HG03520 (cell line): ENCODE measurements around the gene CCDC9B.

Source experiments
- ATAC-seq: cut with Tn5 transposase; IDR thresholded peaks from one replicate; pipeline ENCODE4 v1.9.1; 2021; ENCODE audit warnings: mild to moderate bottlenecking, moderate library complexity; ENCODE audit not compliant: unreplicated experiment

The CCDC9B gene

DNA sequence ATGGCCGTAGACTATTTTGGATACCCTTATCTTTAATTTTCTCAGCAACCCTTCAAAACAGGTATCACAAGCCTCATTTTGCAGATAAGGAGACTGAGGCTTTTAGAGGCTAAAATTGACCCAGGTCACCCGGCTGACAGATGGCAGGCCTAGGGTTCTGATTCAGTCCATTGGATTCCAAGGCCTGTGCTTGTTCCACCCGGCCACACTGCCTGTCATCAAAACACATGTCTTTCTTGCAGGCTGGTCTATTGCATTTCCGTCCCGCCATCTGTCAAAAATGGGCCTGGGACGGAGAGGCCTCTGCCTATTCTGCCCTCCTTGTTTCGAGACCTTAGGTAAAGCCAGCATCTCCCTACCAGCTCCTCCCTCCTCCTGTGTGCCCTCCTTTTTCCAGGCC, 9.1 kb downstream of the CCDC9B start:
- ATAC-seq = no peak

DNA sequence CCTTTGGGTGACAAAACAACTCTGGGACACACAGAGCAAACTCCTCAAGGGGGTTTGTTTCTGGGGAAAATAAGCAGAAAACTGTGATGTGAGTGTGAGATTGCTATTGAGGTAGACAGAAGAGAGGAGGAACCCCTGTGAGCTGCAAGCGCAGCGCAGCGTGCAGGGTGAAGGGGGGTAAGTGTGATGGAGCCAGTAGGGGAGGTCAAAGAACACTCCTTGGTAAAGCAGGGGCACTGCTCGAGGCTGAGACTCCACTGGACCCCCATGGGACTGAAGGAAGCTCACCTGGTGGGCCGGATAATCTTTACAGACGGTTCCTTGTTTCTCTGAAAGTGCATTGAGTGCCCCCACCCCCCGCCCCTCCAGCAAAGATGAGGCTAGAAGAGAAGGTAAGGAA, 9.7 kb downstream of the CCDC9B start:
- no peak for ATAC-seq

DNA sequence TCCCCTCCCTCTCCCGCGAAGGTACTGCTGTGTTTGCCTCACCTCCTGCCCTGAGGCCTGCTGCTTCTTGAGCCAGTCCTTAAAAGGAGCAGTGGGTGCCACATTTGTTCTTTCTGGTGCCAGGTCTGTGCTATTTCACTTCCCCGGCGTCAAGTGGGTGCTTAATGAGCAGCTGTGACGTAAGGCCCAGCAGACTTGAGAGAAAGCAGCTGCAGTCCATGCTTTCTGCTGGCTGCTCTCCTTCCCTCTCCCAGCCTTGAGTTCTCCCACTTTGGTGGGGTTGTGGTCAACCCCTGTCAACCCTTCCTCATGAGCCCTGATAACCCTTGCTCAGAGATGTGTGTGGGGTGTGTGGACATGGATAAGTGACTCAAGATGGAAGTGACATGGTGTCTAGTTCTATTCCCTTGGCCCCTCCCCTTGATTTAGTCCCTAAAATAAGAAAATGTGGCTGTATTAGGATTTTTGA, 10.3 kb downstream of the CCDC9B start:
- no peak for ATAC-seq

DNA sequence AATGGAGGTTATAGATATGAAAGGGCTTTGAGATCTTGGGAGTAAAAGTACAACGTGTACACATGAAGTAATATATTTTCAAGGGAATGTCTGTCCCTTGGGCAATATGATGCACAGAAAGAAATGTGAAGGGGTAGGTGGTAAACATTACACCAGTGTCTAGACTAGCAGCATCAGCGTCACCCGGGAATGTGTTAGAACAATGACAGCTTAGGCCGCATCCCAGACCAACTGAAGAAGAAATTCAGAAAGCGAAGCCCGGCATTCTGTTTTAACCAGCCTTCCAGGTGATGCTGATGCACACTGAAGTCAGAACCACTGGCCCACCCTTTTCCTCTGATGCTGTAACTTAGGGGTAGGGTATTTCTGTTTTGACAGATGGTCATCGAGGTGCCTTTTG, 10.9 kb downstream of the CCDC9B start:
- no peak for ATAC-seq

DNA sequence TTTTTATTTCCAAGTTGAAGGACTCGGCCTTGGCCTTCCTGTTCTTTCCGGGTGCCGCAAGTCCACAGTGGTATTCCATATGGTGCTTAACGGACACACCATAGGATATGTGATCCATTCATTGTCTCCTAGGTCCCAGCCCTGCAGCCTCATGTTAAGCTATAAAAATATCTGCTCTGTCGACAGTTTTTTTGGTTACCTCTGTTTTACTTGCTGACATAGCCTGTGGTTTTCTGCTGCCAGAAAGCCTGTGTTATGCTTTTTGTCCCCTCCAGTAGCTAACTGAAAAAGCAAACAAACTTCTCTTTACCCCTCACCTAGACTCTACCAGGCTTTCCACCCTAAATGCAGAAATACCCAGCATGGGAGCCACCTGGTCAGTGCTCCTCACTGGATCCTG, 12.0 kb downstream of the CCDC9B start:
- no peak for ATAC-seq

DNA sequence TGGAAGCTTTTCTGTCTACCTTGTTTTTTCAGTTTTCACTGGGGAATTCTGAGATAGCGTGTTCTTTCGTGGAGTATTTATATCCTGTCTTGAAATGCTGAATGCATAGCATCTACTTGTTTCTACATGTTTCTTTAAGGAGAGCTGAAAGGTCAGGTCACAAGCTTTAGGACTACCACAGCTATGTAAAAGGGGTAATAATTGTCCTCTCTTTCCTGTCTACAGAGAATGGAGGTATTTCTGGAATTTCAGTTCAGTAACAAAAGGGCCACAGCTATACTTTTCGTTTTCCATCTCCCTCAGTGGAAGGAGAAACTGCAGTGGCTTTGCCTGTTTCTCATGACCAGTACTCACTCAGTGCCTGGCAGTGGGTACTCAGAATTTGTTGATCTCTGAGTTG, 12.6 kb downstream of the CCDC9B start:
- ATAC-seq = no peak

DNA sequence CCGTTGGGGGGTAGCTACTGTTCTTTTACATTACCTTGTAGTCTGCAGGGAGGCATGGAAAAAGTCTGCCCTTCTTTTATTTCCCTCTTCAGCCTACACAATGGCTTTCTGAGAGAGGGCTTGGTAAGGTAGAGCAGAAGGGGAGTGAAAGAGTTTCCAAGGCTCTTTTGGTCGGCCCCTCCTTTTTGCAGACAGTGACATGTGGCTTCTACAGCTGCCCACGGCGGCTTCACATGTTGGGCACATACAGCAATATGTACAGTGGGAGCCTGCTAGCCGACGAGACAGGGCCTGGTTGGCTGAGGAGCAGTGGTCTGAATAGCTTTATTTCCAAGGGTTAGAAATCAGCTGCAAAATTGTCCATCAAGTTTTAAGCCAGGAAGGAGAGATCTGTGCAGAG, 13.3 kb downstream of the CCDC9B start:
- ATAC-seq = no peak

DNA sequence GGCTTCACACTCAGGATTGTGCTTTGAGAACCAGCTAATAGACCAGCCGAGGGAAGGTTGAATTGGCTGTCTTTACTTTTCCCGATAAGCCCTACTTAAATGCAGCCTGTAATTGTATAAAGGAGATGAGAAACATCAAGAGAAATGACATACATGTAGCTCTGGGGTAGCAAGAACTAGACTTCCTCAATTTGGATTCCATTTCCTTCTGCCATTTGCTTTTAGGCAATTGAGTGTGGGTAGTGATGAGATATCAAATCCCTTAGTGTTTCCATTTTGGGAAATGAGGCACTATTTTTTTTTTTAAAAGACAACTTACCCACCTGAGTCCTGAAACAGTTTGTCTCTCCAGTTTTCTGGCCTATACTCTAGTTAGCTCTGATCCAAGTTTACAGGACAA, 15.0 kb downstream of the CCDC9B start:
- no peak for ATAC-seq

DNA sequence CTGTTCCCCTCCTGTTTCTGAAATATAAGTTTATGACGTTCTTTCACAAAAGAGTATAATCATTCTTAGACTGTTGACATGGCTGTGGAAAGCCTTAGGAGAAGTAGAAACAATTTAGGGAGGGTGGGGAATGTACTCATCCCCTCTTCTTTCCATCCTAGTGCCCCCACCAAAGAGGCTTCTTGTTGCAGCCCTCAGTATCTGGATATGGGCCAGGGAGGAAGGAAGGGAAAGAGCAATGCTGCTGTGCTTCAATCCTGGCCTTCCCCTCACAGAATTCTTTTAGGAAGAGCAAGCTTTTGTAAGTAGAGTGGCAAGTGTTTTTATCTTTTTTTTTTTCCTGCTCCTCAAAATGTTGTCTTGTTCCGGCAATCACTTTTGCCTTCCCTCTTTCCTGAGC, 15.6 kb downstream of the CCDC9B start:
- no peak for ATAC-seq

DNA sequence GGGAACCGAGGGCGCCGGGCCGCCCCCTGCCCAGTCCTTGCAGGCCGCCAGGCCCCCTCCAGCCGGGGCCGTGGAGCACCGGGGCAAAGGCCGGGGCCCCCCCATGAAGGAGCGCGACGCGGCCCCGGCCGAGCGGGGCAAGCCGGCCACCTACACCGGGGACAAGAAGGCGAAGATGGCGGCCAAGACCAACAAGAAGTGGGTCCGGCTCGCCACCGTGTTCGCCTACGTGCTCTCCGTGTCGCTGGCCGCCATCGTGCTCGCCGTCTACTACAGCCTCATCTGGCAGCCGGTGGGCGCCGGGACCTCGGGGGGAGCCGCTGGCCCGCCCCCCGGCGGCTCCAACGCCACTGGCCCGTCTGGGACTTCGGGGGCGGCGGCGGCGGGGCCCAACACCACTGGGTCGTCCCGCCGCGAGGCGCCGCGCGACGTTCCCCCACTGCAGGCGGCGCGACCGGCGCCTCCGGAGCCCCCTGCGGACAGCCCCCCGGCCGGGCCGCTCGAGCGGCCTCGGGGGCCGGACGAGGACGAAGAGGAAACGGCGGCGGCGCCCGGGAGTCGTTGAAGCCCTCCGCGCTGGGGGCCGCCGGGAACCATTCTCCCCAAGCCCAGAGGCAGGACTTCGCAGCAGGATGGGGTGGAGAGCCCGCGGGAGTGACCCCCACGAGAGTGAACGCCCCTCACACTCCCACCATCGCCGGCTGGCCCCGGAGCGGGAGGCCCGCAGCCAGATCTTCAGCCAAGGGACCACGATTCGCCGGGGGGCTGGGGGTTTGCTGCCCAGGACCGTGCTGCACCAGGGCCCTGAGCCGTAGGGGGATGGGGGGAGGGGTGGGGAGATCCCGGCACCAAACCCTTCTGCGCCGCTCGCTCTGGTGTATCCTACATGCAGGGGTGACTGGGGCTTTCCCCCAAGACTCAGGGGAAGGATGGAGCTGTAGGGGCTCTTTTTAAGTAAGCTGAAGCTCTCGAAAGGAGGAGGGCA, 16.5 kb downstream of the CCDC9B start:
- peak; percentile 8 for ATAC-seq

DNA sequence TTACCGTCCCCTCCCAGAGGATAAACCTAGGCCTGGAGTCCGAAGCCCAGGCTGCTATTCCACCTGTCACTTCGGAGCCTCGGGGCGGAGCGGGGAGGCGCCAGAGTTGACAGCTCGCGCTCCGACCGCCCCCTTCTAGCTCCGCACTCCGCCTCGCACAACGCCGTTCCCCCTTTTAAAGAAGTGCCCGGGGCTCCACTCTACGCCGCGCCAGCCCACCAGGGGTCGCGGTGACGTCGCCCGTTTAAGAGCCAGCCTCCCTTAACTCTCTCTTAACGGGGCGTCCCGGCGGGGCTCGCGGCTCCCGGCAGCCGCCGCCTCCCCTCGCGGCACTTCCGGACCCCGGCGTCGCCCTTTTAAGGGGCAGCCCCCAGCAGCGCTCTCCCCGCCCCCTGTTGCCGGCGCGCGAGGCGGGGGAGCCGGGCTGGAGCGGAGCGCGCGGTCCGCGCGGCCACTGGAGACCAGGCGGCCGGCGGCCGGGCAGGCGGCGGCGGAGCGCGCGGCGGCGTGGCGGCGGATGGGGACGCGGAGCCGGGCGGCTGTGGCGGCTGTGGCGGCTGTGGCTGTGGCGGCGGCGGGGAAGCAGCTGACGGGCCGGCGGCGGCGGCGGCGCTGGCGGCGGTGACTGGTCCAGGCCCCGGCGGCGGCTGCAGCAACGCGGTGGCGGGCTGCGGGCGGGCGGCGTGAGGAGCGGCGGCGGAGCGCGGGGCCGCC, 17.3 kb downstream of the CCDC9B start, which contains the start of gene INAFM2:
Gene INAFM2, plus strand, starts transcription at position 454 of the 714 bp plus-strand sequence. CDS start 364 bp downstream, outside the sequence.
- peak; percentile 84 for ATAC-seq

DNA sequence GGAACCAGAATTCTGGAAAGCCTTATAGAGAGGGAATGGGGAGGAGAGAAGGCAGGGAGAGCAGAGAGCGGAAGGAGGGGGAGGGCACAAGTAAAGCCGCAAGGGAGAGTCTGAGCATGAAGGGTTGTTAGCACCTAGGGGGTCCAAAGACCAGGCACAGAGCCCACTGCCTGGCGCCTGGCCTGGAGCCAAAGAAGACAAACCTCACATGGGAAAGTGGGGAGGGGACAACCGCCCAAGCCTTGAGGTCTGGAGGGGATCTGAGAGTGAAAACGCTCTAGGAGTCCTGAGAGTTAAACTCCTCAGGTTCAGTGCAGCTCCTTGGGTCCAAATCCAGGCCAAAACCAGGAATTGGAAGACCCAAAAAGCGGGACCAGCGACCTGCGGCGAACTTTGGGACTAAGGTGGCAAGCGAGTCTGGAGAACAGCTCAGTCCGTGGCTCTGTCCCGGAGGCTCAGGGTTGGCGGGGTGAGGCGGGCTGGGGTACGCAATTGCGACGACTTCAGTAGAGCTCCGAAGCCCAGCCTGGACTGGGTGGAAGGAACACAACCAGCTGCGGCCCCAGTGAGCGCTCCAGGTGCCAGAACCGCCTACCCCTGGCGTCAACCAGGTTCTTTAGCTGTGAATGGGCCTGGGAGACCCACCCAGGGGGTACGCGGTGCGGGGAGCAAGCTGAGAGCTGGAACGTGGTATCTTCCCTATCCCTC, 18.1 kb downstream of the CCDC9B start:
- no peak for ATAC-seq

DNA sequence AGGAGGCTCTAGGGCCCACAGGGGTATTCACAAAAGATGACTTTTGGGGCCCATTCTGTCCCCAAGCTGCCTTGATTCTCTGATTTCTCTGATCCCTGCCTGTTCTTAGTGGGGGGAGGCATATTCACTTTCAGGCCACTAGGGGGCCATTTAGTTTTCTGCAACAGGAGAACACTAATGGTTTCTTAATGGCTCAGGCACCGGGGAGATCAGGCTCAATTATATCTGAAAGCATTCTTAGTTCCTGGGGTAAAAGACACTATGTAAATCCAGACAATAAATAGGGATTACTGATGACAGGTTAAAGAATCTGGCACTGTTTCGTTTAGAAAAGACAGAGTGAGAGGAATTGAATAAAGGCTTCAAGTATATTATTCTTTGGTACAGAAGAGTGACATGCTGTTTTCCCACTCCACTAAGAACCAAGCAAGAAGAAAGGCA, 19.8 kb downstream of the CCDC9B start:
- ATAC-seq = no peak

DNA sequence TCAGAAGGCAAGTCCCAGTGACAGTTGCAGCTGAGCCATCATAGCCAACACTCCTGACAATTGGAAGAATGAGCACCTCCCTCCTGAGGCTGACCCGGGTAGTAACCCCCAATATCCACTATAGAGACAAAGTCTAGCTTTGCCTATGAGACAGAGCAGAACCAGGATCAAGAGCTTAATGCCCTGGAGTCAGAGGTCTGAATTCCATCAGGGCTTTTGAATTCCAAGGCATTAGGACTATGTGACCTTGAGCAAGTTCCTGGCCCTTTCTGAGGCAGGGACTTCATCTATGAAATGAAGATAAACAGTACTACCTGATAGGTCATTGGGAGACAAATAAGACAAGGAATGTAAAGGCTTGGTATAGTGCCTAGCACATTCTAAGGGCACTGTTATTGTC, 20.3 kb downstream of the CCDC9B start:
- no peak for ATAC-seq

DNA sequence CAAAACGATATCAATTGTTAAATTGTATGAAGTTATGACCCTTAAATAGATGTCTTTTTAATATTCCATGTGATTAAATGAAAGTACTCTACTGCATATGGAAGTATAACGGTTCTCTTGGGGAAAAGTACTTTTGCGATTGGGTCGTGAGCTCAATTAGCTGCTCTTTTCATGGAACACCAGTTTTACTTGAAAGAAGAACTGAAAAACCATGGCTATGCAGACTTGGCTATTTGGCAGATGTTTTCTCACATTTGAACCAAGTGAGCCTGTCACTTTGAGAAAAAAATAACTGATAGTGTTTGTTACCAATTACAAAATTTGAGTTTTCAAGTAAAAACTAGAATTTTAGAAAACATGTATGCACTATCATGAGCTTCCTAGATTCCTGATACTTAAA, 23.2 kb downstream of the CCDC9B start:
- ATAC-seq = no peak

DNA sequence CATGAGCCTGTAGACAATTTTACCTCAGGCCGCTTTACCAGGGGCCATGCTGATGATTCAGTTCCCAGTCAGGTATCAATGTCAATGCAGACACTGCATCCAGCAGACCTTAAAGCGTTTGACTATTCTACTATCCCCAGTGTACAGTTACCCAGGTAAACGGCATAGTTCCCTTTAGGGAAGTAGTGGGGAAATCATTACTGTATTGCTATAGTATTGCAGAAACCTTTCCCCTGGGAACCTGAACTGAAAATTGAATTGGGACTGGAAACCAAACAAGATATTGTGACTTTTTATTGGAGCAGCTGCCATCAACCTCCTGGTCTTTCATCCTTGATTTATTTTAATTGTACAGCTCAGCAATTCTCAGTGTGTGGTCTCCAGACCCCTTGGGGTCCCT, 23.8 kb downstream of the CCDC9B start:
- ATAC-seq = no peak

DNA sequence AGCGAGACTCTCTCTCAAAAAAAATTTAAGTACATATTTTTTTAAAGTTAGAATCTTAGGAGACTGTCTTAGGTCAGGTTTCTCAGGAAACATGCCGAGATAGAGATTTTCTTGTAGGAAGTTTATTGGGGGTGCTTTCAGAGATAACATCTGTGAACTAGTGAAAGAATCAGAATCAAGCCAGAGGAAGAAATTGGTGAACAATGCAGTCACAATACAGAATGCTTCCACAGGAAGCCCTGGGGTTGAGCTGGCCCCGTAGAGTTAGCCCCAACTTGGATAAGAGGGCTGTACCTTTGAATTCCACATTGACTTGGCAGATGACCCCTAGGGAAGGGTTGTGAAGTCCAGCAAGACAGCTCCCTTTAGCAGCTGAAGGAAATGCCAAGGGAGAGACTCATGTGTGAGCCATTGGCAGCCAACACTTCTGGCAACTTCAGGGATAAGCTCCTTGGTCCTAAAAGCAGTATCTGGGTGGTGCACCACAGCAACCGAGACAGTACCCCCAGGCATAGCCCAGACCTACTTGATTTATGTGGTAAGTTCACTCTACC, 25.9 kb downstream of the CCDC9B start:
- no peak for ATAC-seq

DNA sequence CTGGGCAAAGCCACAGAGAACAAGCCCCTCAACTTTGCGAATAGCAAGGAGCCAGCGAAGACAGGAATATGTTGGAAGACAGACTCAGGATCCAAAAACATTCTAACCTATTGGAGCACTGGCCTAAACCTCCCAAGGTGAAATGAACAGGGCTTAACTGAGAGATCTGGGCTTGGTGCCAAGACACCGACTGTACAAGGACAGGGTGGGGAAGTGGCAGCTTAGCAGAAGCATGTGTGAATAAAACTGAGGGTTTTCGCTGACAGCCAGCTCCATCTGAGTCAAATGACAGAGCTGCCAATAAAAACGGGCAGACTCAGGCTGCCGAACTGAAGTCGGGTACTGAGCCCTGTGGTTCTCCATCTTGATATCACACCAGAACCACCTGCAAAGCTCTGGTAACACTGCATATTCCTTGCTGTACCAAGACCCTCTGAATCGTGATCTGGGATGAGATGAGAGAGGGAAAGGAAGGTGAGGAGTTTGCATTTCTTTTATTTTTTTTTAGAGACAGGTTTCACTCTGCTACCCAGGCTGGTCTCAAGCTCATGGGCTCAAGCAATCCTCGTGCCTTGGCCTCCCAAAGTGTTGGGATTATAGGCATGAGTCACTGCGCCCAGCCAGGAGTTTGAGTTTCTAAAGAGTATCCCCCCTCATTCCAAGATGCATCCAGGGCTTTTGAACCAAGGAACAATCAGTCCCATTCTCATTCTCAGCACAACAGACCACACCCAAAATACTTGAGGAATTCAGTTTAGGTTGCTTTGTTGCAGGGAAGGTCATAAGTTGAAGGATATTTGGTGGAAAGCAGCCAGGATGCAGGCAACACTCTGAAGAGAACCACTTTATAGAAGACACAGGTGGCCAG, 27.0 kb downstream of the CCDC9B start:
- no peak for ATAC-seq

DNA sequence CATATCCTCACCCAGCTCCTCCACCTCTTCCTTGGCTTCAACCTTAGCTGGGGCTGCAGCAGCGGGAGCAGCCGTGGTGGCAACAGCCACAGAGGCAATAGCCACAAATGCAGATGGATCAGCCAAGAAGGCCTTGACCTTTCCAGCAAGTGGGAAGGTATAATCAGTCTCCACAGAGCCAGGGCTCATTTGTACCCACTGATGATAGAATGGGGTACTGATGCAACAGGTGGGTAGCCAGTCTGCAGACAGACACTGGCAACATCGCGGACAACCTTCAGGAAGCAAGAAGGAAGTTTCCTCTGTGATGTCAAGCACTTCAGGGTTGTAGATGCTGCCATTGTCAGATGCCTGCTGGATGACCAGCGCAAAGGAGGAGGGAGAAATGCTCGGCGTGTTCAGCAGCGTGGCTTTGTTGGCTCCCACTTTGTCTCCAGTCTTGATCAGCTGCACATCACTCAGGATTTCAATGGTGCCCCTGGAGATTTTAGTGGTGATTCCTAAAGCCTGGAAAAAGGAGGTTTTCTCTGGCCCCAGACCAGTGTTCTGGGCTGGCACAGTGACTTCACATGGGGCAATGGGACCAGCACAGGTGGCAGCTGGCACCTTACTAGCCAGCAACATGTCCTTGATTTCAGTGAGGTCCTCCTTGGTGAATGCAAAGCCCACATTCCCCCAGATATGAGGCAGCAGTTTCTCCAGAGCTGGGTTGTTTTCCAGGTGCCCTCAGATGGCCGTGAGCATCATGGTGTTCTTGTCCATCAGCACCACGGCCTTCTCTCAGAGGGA, 28.2 kb downstream of the CCDC9B start:
- no peak for ATAC-seq
